ENCODE measurements around the gene POM121L2. TPM values are rescaled to one million over a fixed set of nuclear protein-coding genes. Genes with fewer than 3 reads are reported as not detected.

Gene POM121L2
- total RNA-seq, 1 donor from 2014 or later = not detected

- peaks cover 48% of the 10 kb centered on the region for H3K4me1 Mint-ChIP-seq (ENCODE audit: low read depth)
- peak overlapping the region; percentile 90 for H3K4me3 Mint-ChIP-seq (ENCODE audit: unreplicated experiment)
- H3K27me3 Mint-ChIP-seq (ENCODE audit: low read depth) = peaks cover 12% of the 10 kb centered on the region
- H3K27ac Mint-ChIP-seq (ENCODE audit: unreplicated experiment) = no peak overlapping the region
- no peak for TF ChIP-seq CTCF (IDR thresholded peaks at IDR 0.05)
- peaks cover 2% of the 10 kb centered on the region for H3K36me3 Mint-ChIP-seq (ENCODE audit: low read depth)
- no peak for DNase-seq (ENCODE audit: low spot score)
- no peaks in the 10 kb centered on the region for H3K9me3 Mint-ChIP-seq (ENCODE audit: low read depth)
These were observed 14.0 kb downstream of the POM121L2 start for GRCh38 chr6:27297857-27298730.

DNA sequence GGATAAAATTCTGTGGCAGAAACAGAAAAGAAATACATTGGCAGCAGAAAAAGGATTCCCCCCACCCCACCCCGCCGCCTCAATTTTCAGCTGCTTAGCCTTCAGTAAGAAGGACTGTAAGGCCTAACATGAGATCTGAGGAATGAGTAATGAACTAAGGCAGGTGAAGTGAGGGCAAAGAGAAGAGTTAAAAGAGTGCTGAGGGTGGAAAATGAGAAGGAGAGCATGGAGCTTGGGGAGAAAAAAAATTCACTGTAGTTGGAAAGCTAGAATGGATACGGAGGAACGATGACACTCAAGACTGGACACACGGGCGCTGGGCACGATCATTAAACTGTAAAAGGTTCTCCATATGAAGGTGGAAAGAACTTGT, 14.6 kb downstream of the POM121L2 start:
- Mint-ChIP-seq H3K4me3 (ENCODE audit: unreplicated experiment) (peak overlapping the region; percentile 90), H3K4me1 (ENCODE audit: low read depth) (peaks cover 48% of the 10 kb centered on the region), H3K36me3 (ENCODE audit: low read depth) (no peaks in the 10 kb centered on the region), H3K9me3 (ENCODE audit: low read depth) (no peaks in the 10 kb centered on the region), H3K27me3 (ENCODE audit: low read depth) (peaks cover 12% of the 10 kb centered on the region), H3K27ac (ENCODE audit: unreplicated experiment) (no peak overlapping the region)
- no peak for TF ChIP-seq CTCF (IDR thresholded peaks at IDR 0.05)
- DNase-seq (ENCODE audit: low spot score) = no peak

DNA sequence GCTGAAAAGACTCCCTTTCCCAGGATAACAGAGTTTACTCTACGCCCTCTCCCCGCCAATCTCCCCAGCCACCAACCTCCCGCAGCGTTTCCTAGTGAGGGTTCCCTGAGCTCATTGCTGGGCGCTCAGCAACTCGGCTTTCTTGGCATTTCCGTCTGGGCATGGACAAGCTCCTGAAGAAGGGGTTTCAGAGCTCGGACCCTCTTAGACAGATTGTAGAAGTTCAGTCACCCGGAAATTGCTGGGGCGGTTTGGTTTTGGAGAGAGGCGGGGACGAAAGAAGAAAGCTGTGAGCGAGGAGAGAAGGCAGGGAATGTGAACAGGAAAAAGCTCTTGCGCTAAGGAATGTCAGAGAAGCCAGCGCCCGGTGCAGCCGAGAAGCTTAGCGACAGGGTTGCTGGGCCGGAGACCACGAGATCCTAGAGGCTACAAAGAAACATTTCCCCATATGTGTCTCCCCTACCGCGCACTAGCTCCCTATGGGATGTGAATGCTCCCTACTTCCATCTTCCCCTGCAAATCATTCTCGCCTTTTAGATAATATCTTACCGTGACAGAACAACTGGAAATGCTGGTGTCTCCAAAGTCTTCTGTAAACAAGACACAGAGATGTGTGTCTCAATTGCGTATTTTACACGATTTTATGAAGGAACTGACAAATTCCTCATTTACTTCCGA, 15.8 kb downstream of the POM121L2 start:
- Mint-ChIP-seq H3K27ac (ENCODE audit: unreplicated experiment) (peak overlapping the region; percentile 86), H3K9me3 (ENCODE audit: low read depth) (no peaks in the 10 kb centered on the region), H3K4me3 (ENCODE audit: unreplicated experiment) (peak overlapping the region; percentile 90), H3K36me3 (ENCODE audit: low read depth) (no peaks in the 10 kb centered on the region), H3K4me1 (ENCODE audit: low read depth) (peaks cover 48% of the 10 kb centered on the region), H3K27me3 (ENCODE audit: low read depth) (peaks cover 18% of the 10 kb centered on the region)
- DNase-seq (ENCODE audit: low spot score) = no peak
- TF ChIP-seq CTCF (IDR thresholded peaks at IDR 0.05) = no peak

DNA sequence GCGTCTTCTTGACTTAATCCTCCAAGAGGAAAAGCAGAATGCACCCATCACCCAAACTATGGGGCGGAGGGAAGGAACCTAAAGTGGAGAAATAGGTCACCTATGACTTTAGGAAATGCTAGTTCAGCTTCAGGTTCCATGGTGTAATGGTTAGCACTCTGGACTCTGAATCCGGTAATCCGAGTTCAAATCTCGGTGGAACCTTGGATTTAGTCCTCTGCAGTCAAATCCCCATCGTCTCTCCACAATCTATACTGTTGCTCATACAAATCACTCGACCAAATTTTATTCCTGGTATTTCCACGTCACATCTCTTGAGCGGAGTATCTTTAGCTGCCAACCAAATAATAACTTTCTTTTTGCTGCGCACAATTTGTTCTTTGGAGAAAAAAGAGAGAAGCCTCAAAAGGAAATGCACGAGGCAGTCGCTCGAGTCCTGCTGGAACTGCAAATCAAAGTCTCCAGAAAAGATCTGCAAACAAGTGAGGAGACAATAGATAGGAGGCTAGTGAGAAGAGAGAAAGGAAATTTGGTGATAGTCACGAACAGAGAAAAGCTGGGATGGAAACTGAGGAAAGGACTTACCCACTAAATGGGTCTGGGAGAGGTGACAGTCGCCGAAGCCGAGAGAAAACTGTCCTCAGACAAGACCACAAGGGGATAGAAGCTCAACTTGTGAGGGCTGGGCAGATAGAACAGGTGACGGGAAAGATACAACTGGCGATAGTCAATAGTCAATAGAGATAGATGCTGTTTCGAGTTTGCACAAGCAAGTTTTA, 16.6 kb downstream of the POM121L2 start:
- peaks cover 24% of the 10 kb centered on the region for H3K27me3 Mint-ChIP-seq (ENCODE audit: low read depth)
- no peak for TF ChIP-seq CTCF (IDR thresholded peaks at IDR 0.05)
- H3K9me3 Mint-ChIP-seq (ENCODE audit: low read depth) = peaks cover 4% of the 10 kb centered on the region
- H3K36me3 Mint-ChIP-seq (ENCODE audit: low read depth) = no peaks in the 10 kb centered on the region
- DNase-seq (ENCODE audit: low spot score) = no peak
- peak overlapping the region; percentile 86 for H3K27ac Mint-ChIP-seq (ENCODE audit: unreplicated experiment)
- peak overlapping the region; percentile 90 for H3K4me3 Mint-ChIP-seq (ENCODE audit: unreplicated experiment)
- H3K4me1 Mint-ChIP-seq (ENCODE audit: low read depth) = peaks cover 54% of the 10 kb centered on the region

DNA sequence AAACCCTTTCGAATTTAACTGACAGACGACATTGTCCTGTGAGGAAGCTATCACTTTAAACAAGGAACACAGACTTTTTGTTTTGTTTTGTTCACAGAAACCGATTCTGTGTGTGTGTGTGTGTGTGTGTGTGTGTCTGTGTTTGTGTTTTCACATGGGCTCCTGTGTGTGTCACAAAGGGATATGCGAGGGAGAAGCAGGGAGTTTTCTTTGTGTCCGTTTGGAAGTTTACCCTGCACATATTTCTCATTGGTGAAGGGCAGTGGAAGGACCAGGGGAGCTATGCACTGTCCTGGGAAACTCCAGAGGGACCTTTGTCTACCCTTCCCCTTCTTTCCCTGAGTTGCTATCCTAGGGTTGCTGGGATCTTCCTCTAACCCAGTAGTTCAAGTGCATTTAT, 17.7 kb downstream of the POM121L2 start:
- H3K4me1 Mint-ChIP-seq (ENCODE audit: low read depth) = peaks cover 59% of the 10 kb centered on the region
- H3K27ac Mint-ChIP-seq (ENCODE audit: unreplicated experiment) = no peak overlapping the region
- no peak for TF ChIP-seq CTCF (IDR thresholded peaks at IDR 0.05)
- peaks cover 4% of the 10 kb centered on the region for H3K9me3 Mint-ChIP-seq (ENCODE audit: low read depth)
- no peaks in the 10 kb centered on the region for H3K36me3 Mint-ChIP-seq (ENCODE audit: low read depth)
- peak overlapping the region; percentile 37 for H3K4me3 Mint-ChIP-seq (ENCODE audit: unreplicated experiment)
- DNase-seq (ENCODE audit: low spot score) = no peak
- H3K27me3 Mint-ChIP-seq (ENCODE audit: low read depth) = peaks cover 30% of the 10 kb centered on the region

All from chondrocyte (in vitro differentiated cells).